Prostate gland (tissue), 2 donors: ENCODE measurements around the gene SUFU. TPM values are rescaled to one million over a fixed set of nuclear protein-coding genes. Genes with fewer than 3 reads are reported as not detected.

Experiments used
- DNase-seq: peaks from one replicate; pipeline ENCODE4 v3.0.0-alpha.2; 2019; ENCODE audit warnings: low spot score
- H3K27ac ChIP-seq, 2 donors: fragments of 200-600 bp; sonication (generic); 2 replicates each; pipeline ENCODE4 v1.5.1; 2017 to 2019
- H3K27me3 ChIP-seq: fragments of 200-600 bp; sonication (generic); replicated peaks from 2 replicates; pipeline ENCODE4 v1.5.1; 2019; ENCODE audit not compliant: insufficient read depth
- H3K36me3 ChIP-seq, 2 donors: fragments of 200-600 bp; sonication (generic); 1 replicate in 1 of 2; 2 replicates in 1 of 2; pipeline versions ENCODE4 v1.5.1 to v1.8.1; 2017 to 2019
- H3K4me1 ChIP-seq: fragments of 200-600 bp; sonication (generic); replicated peaks from 2 replicates; pipeline ENCODE4 v1.5.1; 2019
- H3K4me3 ChIP-seq, 2 donors: fragments of 200-600 bp; sonication (generic); 2 replicates each; pipeline ENCODE4 v1.5.1; 2017 to 2019
- H3K9me3 ChIP-seq: fragments of 200-600 bp; sonication (generic); 2 replicates; pipeline ENCODE4 v1.5.1; 2017
- CTCF ChIP-seq, 4 experiments: fragments of 200-600 bp in 2 of 4; fragments of 450-650 bp in 2 of 4; sonication (generic) in 2 of 4; IDR thresholded peaks; 1 replicate in 3 of 4; 2 replicates in 1 of 4; pipeline ENCODE4 v1.5.1; 2016 to 2019; ENCODE audit warnings: antibody characterized with exemption in 4 of 4, mild to moderate bottlenecking in 2 of 4, moderate library complexity in 2 of 4
- POLR2A ChIP-seq: fragments of 450-650 bp; IDR thresholded peaks from one replicate; pipeline ENCODE4 v1.6.1; 2016; ENCODE audit warnings: antibody characterized with exemption, mild to moderate bottlenecking
- POLR2AphosphoS5 ChIP-seq: sonication (generic); formaldehyde crosslinking; IDR thresholded peaks from one replicate; pipeline ENCODE4 v1.6.1; 2017; ENCODE audit warnings: antibody characterized with exemption
- WGBS: methylation state at CpG from one replicate; pipeline ENCODE4 v1.1.5; 2018; 5-methylcytosine and 5-hydroxymethylcytosine counted together
- intact Hi-C: fragments of 100-400 bp; cut with DNase I; formaldehyde crosslinking; loops from one replicate; pipeline ENCODE4 v1.14.2; 2022
- total RNA-seq, 2 donors: library from RNA; depleted of rRNA; stranded (reverse); fragments of >200 nt; gene quantifications; one replicate each; pipeline ENCODE4 v1.1.0, GENCODE V29; 2016

Gene SUFU
- total RNA-seq, 2 donors from 2014 or later, result 17.4 to 20.4 TPM

- no peaks in the 10 kb centered on the region for H3K9me3 ChIP-seq
- TF ChIP-seq POLR2AphosphoS5, result no peak
- no peak for TF ChIP-seq CTCF (IDR thresholded peaks at IDR 0.05)
- TF ChIP-seq POLR2A, result no peak
- no peak overlapping the region for H3K4me3 ChIP-seq
- intact Hi-C loops, result no loop called here
- no peak for DNase-seq
- no peaks in the 10 kb centered on the region for H3K36me3 ChIP-seq
- peaks cover 21% of the 10 kb centered on the region for H3K4me1 ChIP-seq
- 23% methylated on average over 8 of the region's 8 CpGs for WGBS
- H3K27me3 ChIP-seq, result no peaks in the 10 kb centered on the region
- peak overlapping the region; percentile 52 to 68 for H3K27ac ChIP-seq
Measured at GRCh38 chr10:102675011-102675665, 171.4 kb downstream of the SUFU start.

- intact Hi-C loops, result no loop called here
- DNase-seq, result no peak
- 15% methylated on average over 16 of the region's 16 CpGs for WGBS
Measured at GRCh38 chr10:102675666-102676533, 172.1 kb downstream of the SUFU start.

GRCh38 chr10:102676534-102677315 is 173.0 kb downstream of the SUFU start:
- Histone ChIP-seq H3K27ac (peak overlapping the region; percentile 52 to 68), H3K4me1 (peaks cover 21% of the 10 kb centered on the region), H3K27me3 (no peaks in the 10 kb centered on the region), H3K9me3 (no peaks in the 10 kb centered on the region), H3K36me3 (no peaks in the 10 kb centered on the region), H3K4me3 (no peak overlapping the region)
- TF ChIP-seq POLR2AphosphoS5, result no peak
- no peak for TF ChIP-seq POLR2A
- TF ChIP-seq CTCF (IDR thresholded peaks at IDR 0.05), result no peak
- WGBS, result 51% methylated on average over 9 of the region's 9 CpGs
- intact Hi-C loops, result no loop called here
- DNase-seq, result no peak

More at GRCh38 chr10:102675666-102676533, 172.1 kb downstream of the SUFU start:
- TF ChIP-seq POLR2AphosphoS5 (peak; percentile 44), CTCF (IDR thresholded peaks at IDR 0.05) (no peak)
- Histone ChIP-seq H3K27ac (peak overlapping the region; percentile 52 to 68), H3K4me1 (peaks cover 21% of the 10 kb centered on the region), H3K9me3 (no peaks in the 10 kb centered on the region), H3K27me3 (no peaks in the 10 kb centered on the region), H3K36me3 (no peaks in the 10 kb centered on the region), H3K4me3 (no peak overlapping the region)

GRCh38 chr10:102677331-102678067 is 173.7 kb downstream of the SUFU start:
- TF ChIP-seq POLR2A, result no peak
- no peak for TF ChIP-seq CTCF (IDR thresholded peaks at IDR 0.05)
- no peak for TF ChIP-seq POLR2AphosphoS5
- DNase-seq, result no peak
- 44% methylated on average over 9 of the region's 9 CpGs for WGBS
- Histone ChIP-seq H3K36me3 (no peaks in the 10 kb centered on the region), H3K4me1 (peaks cover 21% of the 10 kb centered on the region), H3K27me3 (no peaks in the 10 kb centered on the region), H3K4me3 (no peak overlapping the region), H3K27ac (peak overlapping the region; percentile 33 to 68), H3K9me3 (no peaks in the 10 kb centered on the region)
- intact Hi-C loops, result no loop called here
